Measurements from ENCODE around the gene CRP.

- TF ChIP-seq CTCF (IDR thresholded peaks at IDR 0.05) (no peak), POLR2A (IDR thresholded peaks at IDR 0.05) (no peak)
Observed at GRCh38 chr1:159743651-159744410, 29.4 kb upstream of the CRP start.
